HL-60/S4 treated with retinoic acid at 250 ng/mL for 4 days and 3 days (cell line): ENCODE measurements around the gene KHNYN.

Source experiments
- in situ Hi-C: fragments of 300-500 bp; cut with MboI; formaldehyde crosslinking; loops from 2 replicates; pipeline ENCODE4 v1.7.0; 2022; ENCODE audit warnings: low sequenced_read_pairs

KHNYN gene

DNA sequence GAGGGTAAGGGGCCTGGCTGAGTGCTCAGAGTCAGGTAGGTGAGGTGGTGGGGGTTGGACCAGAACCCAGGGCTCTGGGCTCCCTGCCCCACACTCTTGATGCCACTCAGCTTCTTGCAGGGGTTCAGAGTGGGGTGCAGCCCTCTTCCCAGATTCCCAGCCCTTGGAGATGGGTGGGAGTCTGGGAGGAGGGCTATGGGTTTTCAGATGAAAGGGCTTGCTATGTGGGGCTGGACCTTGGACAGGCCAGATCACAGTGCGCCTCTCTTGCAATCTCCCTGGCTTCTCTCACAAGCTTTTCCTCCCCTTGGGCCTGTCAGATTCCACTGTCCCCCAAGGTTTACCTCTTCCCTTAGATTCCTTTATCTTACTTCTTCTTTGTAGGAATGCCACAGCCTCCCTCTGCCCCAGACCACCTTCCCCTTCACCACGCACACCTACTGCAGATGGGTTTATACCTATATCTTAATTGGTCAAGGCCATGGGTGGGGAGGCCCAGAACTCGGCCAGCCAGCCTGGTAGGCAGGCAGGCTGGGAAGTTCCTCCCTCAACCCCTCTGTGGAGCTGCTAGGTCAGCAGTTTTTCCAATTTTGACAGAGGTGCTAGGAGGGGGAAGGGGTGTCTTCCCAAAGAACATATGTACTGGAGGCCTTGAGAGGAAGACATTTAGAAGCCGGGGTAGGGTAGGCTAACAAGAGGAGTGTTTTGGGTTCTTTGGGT, 29.6 kb upstream of the KHNYN start:
- in situ Hi-C loops, result no loop called here

DNA sequence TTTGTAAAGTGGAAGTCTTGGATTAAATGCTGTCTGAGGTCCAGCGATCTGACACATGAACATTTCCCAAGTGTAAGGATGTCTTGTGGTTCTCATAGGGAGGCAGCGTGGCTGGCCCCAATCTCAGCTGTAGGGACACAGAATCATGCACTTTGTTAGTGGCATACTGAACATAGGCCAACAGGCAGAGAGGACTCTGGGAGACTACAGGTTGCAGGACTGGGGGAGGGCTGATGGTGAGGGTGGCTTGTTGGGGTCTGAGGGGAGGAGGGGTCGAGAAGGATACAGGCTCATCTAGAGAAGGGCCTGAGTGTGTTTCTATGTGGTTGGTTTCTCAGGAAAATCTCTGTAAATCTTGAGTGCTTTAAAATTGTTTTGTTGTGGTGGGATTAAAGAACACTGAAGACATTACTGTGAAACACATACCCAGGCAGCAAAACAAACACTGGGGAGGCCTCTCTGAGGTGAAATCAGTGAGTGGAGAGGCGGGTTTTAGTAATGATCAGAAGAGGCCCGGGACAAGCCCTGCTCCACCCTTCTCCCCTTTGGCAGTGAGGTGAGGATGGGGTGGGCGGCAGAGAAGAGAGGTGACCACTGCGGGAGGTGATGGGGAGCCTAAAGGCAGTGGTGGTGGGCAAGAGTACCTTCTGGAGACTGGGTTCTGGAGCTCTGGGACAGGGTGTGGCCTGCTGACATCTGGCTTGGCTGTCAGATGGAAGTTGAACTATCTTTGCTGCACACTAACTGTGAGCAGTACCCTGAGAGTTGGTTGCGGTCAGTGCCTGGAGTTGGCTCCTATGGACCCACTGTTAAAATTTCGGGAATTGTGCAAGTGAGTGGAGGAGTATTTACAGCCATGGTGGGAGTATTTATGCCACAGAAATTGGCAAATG, 27.7 kb upstream of the KHNYN start:
- in situ Hi-C loops, result no loop called here

DNA sequence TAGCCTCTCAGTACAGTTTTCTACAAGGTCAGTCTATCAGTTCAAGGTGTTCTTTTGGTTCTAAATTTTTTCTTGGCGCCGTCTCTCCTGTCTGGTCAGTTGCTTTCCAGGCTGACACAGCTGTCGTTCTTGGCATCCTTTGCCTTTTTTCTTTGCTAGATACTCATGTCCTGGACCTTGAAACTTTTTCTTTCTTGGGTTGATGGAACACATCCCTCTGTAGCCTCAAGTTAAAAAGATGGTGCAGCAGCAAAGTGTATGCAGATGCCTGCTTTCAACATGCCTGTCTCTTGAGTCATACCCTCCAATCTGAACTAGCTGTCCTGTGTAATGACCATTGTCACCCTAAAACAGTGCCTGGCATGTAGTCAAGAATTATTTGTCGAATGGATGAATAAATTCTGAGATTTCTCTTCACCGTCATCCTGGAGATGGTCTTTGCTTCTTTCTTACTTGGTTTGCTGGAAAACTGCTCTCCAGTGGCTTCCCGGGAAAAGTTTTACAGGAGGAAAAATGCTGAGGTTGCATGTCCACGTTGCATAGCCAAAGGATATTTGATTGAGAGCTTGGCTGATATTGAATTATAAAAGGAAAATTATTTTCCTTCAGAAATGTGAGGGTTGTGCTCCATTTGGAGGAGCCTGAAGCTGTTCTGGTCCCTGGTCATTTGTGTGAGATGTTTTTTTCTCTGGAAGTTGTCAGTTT, 26.3 kb upstream of the KHNYN start:
- in situ Hi-C loops, result no loop called here

DNA sequence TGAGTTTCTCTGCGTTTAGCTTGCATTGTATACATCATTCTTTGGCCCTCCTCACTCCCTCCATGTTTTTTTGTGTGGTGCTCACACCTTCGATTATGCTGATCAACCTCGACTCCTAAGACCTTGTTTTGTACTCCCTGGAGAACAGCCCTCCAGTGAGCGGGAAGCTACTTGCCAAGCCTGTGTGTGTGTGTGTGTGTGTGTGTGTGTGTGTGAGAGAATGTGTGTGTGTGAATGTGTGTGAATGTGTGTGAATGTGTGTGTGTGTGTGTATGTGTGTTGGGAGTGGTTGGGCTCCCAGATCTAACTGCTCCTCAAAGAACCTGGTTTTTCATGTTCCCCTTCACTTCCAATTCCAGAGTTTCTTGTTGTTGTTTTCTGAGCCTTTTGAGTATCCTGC, 24.9 kb upstream of the KHNYN start:
- in situ Hi-C loops, result no loop called here

DNA sequence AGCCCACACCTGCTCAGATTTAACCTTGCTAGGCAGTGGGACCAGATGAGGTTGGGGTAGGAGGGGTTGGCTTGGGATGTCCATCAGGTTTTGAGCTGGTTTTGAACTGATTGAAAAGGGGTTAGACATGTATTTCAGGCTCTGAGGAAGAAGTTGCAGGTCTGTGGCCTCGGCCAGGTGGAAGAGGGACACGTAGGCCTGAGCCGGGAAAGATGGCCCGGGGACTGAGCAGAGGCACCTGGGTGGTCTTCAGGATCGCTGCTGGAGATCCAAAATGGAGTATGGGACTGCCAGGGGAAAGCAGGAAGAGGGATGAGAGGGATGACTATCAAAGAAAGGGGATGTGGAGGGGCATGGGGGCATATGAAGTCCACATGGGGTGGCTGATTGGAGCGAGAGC, 23.3 kb upstream of the KHNYN start:
- in situ Hi-C loops, result no loop called here

DNA sequence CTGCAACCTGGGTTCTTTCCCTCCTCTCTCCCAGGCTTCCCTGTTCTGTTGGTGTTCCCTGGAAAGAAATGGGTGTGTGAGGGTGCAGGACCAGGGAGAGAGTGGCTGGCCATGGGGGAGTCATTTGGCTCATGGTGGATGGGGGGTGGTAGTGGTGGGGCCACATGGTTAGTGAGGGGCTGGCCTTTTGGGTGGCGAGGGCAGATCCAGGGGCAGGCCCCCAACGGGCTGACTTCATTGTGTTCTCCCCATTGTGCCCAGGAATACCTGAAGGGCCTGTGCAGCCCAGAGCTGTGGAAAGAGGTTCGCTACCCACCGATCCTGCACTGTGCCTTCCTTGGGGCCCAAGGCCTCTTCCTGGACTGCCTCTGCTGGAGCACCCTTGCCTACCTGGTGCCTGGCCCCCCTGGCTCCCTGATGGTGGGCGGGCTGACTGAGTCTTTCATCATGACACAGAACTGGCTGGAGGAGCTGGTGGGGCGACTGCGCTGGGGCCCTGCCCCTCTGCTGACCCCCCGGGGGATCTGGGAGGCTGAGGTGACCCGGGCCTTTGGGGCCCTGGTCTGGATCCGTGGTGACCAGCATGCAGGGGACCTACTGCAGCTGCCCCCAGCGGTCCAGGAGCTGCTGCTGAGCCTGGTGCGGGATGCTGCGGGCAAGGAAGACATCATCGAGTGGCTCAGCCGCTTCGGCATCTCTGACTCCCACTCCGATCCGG, 22.0 kb upstream of the KHNYN start:
- in situ Hi-C loops, result no loop called here

DNA sequence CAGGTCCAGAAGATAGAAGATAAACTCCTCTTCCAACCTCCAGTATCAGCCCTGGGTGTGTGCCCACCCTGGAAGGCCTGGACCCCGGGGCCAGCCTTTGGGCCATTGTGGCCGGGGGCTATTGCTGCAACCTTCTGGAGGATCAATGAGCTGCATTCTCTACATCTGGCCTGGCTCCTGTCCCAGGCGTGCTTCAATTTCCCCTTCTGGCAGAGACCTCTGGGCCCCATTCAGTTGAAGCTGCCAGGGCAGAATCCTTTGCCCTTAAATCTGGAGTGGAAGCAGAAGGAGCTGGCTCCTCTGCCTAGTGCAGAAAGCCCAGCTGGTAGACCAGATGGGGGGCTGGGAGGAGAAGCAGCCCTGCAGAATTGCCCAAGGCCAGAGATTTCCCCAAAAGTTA, 21.0 kb upstream of the KHNYN start:
- in situ Hi-C loops, result no loop called here

DNA sequence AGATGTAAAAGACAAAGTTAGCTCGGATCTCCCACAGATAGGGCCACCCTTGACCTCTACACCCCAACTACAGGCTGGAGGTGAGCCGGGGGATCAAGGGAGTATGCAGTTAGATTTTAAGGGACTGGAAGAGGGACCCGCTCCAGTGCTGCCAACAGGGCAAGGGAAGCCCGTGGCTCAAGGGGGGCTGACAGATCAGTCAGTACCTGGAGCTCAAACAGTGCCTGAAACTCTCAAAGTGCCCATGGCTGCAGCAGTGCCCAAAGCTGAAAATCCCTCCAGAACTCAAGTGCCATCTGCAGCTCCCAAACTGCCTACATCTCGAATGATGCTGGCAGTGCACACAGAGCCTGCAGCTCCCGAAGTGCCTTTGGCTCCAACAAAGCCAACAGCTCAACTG, 20.6 kb upstream of the KHNYN start:
- in situ Hi-C loops, result no loop called here

DNA sequence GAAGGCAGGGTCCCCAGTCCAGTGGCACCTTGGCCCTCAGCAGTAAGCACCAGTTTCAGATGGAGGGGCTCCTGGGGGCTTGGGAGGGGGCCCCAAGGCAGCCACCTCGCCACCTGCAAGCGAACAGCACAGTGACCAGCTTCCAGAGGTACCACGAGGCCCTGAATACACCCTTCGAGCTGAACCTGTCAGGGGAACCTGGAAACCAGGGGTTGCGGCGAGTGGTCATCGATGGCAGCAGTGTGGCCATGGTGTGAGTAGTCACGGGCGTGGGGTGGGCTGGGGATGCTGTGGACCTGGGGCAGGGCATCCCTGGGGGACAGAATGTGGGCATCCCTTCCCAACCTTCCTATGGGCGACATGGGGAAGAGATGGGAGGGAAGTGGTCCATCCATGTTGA, 19.8 kb upstream of the KHNYN start:
- in situ Hi-C loops, result no loop called here

DNA sequence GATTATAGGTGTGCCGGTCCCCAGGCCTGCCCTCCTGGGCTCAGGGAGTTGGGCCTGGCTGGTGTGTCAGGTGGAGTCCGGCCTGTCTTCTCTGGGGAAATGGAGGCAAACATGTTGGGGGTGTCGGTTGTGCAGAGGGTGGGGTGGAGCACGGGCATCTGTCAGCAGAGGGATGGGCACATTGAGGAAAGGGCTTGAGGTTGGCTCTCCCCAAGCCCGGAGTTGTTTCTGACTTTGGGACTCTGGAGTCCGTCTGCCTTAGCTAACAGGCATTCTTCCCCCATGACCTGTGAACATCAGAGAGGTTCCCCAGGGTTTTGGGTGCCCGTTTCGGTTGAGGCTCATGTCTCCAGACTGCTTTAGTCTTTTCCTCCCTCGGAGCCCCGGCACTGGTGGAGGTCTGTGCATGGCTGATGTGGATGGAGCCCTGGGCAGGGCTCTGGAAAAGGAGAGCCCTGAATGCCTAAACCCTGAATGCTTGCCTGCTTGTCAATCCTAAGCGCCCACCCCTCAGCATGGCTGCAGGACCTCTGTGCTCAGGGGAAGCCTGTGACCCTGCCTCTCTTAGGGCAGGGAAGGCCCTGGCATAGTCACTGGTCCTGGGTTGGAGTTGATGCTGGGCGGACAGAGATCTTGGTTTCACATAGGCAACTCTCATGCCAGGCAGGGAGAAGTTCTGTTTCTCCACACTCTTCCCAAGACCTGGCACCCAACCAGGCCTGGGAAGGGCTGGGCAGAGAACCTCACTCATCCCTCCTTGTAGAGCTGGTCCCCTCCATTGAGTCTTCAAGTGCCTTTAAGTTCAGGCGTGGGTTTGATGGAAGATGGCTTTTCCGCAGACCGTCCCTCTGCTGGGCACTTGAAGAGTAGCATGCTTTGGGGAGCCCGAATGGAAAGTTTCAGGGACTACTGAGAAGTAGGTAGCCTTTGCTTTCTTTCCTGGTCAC, 18.0 kb upstream of the KHNYN start:
- in situ Hi-C loops, result no loop called here

DNA sequence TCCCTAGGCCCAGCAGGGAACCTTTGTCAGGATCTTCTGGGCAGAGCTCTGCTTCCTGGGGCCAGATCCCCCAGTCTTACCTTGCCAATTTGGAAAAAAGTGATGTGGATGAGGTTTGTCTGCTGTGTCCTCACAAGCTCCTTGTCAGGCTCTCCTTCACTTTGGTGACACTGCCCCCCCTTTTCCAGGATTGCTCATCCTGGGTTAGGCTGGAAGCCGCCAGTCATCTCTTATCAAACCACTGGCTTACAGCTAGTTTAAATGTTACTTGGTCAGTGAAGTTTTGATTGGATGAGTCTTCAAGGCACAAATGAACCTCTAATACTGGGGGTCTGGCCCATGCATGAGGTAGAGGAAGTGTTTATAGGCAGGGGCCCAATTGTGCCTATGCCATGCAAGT, 15.7 kb upstream of the KHNYN start:
- in situ Hi-C loops, result no loop called here

DNA sequence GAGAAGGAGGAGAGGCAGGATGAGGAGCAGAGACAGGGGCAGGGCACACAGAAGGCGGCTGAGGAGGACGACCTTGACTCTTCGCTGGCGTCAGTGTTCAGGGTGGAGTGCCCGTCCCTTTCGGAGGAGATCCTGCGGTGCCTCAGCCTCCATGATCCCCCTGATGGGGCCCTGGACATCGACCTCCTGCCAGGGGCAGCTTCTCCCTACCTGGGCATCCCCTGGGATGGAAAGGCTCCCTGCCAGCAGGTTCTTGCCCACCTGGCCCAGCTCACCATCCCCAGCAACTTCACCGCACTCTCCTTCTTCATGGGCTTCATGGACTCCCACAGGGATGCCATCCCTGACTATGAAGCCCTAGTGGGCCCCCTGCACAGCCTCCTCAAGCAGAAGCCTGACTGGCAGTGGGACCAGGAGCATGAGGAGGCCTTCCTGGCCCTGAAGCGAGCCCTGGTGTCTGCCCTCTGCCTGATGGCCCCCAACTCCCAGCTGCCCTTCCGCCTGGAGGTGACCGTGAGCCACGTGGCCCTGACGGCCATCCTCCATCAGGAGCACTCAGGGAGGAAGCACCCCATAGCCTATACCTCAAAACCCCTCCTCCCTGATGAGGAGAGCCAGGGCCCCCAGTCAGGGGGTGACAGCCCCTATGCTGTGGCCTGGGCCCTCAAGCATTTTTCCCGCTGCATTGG, 14.9 kb upstream of the KHNYN start:
- in situ Hi-C loops, result no loop called here

DNA sequence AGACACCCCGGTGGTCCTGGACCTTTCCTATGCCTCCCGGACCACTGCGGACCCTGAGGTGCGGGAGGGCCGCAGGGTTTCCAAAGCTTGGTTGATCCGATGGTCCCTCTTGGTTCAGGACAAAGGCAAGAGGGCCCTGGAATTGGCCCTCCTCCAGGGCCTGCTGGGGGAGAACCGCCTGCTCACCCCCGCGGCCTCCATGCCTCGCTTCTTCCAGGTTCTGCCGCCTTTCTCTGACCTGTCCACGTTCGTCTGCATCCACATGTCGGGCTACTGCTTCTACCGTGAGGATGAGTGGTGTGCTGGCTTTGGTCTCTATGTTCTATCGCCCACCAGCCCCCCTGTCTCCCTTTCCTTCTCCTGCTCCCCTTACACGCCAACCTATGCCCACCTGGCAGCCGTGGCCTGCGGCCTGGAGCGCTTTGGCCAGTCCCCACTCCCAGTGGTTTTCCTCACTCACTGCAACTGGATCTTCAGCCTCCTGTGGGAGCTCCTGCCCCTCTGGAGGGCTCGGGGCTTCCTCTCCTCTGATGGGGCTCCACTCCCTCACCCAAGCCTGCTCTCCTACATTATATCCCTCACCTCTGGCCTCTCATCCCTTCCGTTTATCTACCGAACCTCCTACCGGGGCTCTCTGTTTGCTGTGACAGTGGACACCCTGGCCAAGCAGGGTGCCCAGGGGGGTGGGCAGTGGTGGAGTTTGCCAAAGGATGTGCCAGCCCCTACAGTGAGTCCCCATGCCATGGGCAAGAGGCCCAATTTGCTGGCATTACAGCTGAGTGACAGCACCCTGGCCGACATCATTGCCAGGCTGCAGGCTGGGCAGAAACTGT, 14.1 kb upstream of the KHNYN start:
- in situ Hi-C loops, result no loop called here

DNA sequence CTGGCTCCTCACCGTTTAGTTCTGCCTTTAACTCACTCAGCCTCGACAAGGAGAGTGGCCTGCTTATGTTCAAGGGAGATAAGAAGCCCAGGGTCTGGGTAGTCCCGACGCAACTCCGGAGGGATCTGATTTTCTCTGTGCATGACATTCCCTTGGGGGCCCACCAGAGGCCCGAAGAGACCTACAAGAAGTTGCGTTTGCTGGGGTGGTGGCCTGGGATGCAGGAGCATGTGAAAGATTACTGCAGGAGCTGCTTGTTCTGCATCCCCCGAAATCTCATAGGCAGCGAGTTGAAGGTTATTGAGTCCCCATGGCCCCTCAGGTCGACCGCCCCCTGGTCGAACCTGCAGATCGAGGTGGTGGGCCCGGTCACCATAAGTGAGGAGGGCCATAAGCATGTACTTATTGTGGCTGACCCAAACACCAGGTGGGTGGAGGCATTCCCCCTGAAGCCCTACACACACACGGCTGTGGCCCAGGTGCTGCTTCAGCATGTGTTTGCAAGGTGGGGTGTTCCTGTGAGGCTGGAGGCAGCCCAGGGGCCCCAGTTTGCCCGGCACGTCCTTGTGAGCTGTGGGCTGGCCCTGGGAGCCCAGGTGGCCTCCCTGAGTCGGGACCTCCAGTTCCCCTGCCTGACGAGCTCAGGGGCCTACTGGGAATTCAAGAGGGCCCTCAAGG, 13.4 kb upstream of the KHNYN start:
- in situ Hi-C loops, result no loop called here

DNA sequence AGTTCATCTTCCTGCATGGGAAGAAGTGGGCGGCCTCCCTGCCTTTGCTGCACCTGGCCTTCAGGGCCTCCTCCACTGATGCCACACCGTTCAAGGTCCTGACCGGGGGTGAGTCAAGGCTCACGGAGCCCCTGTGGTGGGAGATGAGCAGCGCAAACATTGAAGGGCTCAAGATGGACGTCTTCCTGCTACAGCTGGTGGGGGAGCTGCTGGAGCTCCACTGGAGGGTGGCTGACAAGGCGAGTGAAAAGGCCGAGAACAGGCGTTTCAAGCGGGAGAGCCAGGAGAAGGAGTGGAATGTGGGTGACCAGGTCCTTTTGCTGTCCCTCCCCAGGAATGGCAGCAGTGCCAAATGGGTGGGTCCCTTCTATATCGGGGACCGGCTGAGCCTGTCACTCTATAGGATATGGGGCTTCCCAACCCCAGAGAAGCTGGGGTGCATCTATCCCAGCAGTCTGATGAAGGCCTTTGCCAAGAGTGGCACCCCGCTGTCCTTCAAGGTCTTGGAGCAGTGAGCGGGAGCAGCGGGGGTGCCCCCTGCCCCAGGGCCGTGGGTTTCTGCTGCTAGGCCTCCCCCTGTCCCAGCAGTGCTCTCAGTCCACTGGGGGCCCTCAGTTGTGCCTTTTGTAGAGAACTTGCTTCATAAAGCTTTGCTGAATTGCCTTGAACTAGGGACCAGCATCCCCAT, 12.7 kb upstream of the KHNYN start:
- in situ Hi-C loops, result no loop called here

DNA sequence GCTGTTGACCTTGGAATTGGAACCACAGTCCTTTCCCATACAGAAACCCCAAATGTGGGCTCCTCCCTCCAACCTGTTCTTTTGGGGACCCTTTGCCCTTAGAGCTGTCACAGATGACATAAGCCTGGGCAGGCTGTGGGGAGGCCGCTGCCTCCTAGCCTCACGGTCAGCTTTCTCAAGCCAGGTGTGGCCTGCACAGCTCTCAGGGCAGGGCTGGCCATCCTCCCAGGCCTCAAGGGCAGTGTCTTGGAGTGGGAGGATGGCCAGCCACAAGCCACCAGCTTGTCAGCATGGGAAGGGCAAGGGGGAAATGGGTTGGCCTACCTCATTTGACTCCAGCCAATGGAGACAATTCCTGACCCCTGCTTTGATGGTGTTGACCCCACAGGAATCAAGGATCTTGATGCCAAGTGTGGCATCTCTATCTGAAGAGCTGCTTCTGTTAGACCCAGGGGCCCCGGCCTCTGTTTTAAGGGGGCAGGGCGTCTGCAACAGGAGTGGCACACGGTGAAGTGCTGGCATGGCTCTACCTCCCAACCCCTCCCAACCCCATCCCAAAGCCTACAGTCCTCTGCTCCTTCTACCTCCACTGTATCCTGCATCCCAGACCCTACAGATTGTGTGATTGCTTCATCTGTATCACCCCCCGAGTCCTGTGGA, 11.8 kb upstream of the KHNYN start:
- in situ Hi-C loops, result no loop called here

DNA sequence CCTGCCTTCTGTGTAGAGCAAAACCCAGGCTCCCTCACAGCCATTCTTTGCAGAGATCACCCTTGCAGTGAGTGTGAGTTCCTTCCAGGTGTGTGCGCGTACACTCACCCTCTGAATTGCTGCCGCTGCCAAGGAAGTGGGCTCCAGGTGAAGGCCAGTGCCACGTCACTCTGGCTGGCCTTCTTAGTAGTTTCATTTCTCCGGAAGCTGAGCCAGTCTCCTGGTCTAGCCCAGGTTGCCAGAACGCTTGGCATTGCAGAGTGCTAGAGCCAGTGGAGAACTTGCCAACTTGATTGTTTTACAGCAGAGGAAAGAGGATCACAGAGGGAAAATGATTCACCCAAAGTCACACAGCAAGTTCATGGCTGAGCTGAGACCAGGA, 11.3 kb upstream of the KHNYN start:
- in situ Hi-C loops, result no loop called here
